WTC11 (cell line): ENCODE data around the gene EBLN2. TPM values are rescaled to one million over a fixed set of nuclear protein-coding genes. Genes with fewer than 3 reads are reported as not detected.

Experiments
- ATAC-seq: fragments of 200-7000 bp; cut with Tn5 transposase; 2 replicates; pipeline ENCODE4 v1.10.0; 2021; ENCODE audit warnings: mild to moderate bottlenecking, moderate library complexity
- CTCF ChIA-PET: fragments of 300-600 bp; sonication (Branson Sonifier 250); formaldehyde crosslinking; loops from one replicate; lab custom pipeline; 2021; ENCODE audit warnings: antibody characterized with exemption; lab: Charles Lee
- POLR2A ChIA-PET: fragments of 350-600 bp; sonication (Branson Sonifier 250); formaldehyde crosslinking; loops from one replicate; lab custom pipeline; 2021; ENCODE audit warnings: antibody characterized with exemption; lab: Charles Lee
- DNase-seq: peaks from one replicate; pipeline ENCODE4 v3.0.0; 2021; ENCODE audit warnings: low spot score
- H3K27ac Mint-ChIP-seq: 2 replicates; pipeline ENCODE4 v1.8.0; 2021; ENCODE audit warnings: mixed read lengths
- H3K27me3 Mint-ChIP-seq: 2 replicates; pipeline ENCODE4 v1.8.0; 2021; ENCODE audit warnings: low read depth, mild to moderate bottlenecking, moderate library complexity, mixed read lengths
- H3K36me3 Mint-ChIP-seq: 2 replicates; pipeline ENCODE4 v1.8.0; 2021; ENCODE audit warnings: mixed read lengths
- H3K4me1 Mint-ChIP-seq: 2 replicates; pipeline ENCODE4 v1.8.0; 2022; ENCODE audit warnings: mixed read lengths
- H3K4me3 Mint-ChIP-seq: 2 replicates; pipeline ENCODE4 v1.8.0; 2021; ENCODE audit warnings: mild to moderate bottlenecking, moderate library complexity, mixed read lengths
- H3K9me3 Mint-ChIP-seq: 2 replicates; pipeline ENCODE4 v1.8.0; 2021; ENCODE audit warnings: mixed read lengths
- ATF3 ChIP-seq: sonication (generic); formaldehyde crosslinking; conservative IDR thresholded peaks from 2 replicates; pipeline ENCODE4 v1.8.1; 2022; ENCODE audit warnings: mild to moderate bottlenecking, missing genetic modification reagents
- ATF6 ChIP-seq: sonication (generic); formaldehyde crosslinking; IDR thresholded peaks from 2 replicates; pipeline ENCODE4 v1.8.1; 2023; ENCODE audit warnings: mild to moderate bottlenecking, missing genetic modification reagents
- CREB1 ChIP-seq: sonication (generic); formaldehyde crosslinking; IDR thresholded peaks from 2 replicates; pipeline ENCODE4 v1.8.0; 2023; ENCODE audit warnings: mild to moderate bottlenecking, missing genetic modification reagents
- ELF4 ChIP-seq: sonication (generic); formaldehyde crosslinking; IDR thresholded peaks from 2 replicates; pipeline ENCODE4 v1.8.1; 2022; ENCODE audit warnings: low read depth, mild to moderate bottlenecking, moderate library complexity, missing genetic modification reagents
- ESRRA ChIP-seq: sonication (generic); formaldehyde crosslinking; IDR thresholded peaks from 2 replicates; pipeline ENCODE4 v1.8.1; 2022; ENCODE audit warnings: mild to moderate bottlenecking, missing genetic modification reagents, borderline replicate concordance
- ETV6 ChIP-seq: sonication (generic); formaldehyde crosslinking; IDR thresholded peaks from 2 replicates; pipeline ENCODE4 v1.8.1; 2022; ENCODE audit warnings: mild to moderate bottlenecking, missing genetic modification reagents
- FOXK1 ChIP-seq: sonication (generic); formaldehyde crosslinking; IDR thresholded peaks from 2 replicates; pipeline ENCODE4 v1.8.0; 2022; ENCODE audit warnings: mild to moderate bottlenecking, moderate library complexity, missing genetic modification reagents
- GTF2I ChIP-seq: fragments of 250-450 bp; sonication (Bioruptor Pico); conservative IDR thresholded peaks from 2 replicates; pipeline ENCODE4 v1.4.0; 2021; ENCODE audit warnings: mild to moderate bottlenecking
- IRF1 ChIP-seq: sonication (generic); formaldehyde crosslinking; IDR thresholded peaks from 2 replicates; pipeline ENCODE4 v1.8.0; 2023; ENCODE audit warnings: missing genetic modification reagents
- MYBL2 ChIP-seq: sonication (generic); formaldehyde crosslinking; IDR thresholded peaks from 2 replicates; pipeline ENCODE4 v1.8.1; 2023; ENCODE audit warnings: mild to moderate bottlenecking, moderate library complexity, missing genetic modification reagents
- NR3C1 ChIP-seq: sonication (generic); formaldehyde crosslinking; conservative IDR thresholded peaks from 2 replicates; pipeline ENCODE4 v1.8.1; 2023; ENCODE audit warnings: low read depth, mild to moderate bottlenecking, missing genetic modification reagents
- RORB ChIP-seq: fragments of 250-450 bp; sonication (Bioruptor Pico); IDR thresholded peaks from 2 replicates; pipeline ENCODE4 v1.9.0; 2021; ENCODE audit warnings: mild to moderate bottlenecking
- SOX15 ChIP-seq: fragments of 250-450 bp; sonication (Bioruptor Pico); IDR thresholded peaks from 2 replicates; pipeline ENCODE4 v1.9.0; 2021; ENCODE audit warnings: mild to moderate bottlenecking
- STAT6 ChIP-seq: sonication (generic); formaldehyde crosslinking; conservative IDR thresholded peaks from 2 replicates; pipeline ENCODE4 v1.8.1; 2023; ENCODE audit warnings: mild to moderate bottlenecking, low read depth, missing genetic modification reagents, moderate library complexity
- TCF7 ChIP-seq: sonication (generic); formaldehyde crosslinking; IDR thresholded peaks from 2 replicates; pipeline ENCODE4 v1.8.0; 2022; ENCODE audit warnings: mild to moderate bottlenecking, low read depth, missing genetic modification reagents, moderate library complexity
- TEAD4 ChIP-seq: sonication (generic); formaldehyde crosslinking; IDR thresholded peaks from 2 replicates; pipeline ENCODE4 v1.8.0; 2022; ENCODE audit warnings: mild to moderate bottlenecking, missing genetic modification reagents
- TP53 ChIP-seq: sonication (generic); formaldehyde crosslinking; IDR thresholded peaks from 2 replicates; pipeline ENCODE4 v1.8.1; 2023; ENCODE audit warnings: mild to moderate bottlenecking, missing genetic modification reagents
- ZMAT4 ChIP-seq: fragments of 250-450 bp; sonication (Bioruptor Pico); IDR thresholded peaks from 2 replicates; pipeline ENCODE4 v1.9.0; 2021; ENCODE audit warnings: mild to moderate bottlenecking
- ZNF263 ChIP-seq: sonication (generic); formaldehyde crosslinking; IDR thresholded peaks from 2 replicates; pipeline ENCODE4 v1.8.1; 2022; ENCODE audit warnings: low read depth, mild to moderate bottlenecking, moderate library complexity, missing genetic modification reagents
- ZNF281 ChIP-seq: sonication (generic); formaldehyde crosslinking; IDR thresholded peaks from 2 replicates; pipeline ENCODE4 v1.8.0; 2023; ENCODE audit warnings: mild to moderate bottlenecking, missing genetic modification reagents
- ZNF317 ChIP-seq: sonication (generic); formaldehyde crosslinking; IDR thresholded peaks from 2 replicates; pipeline ENCODE4 v1.8.1; 2023; ENCODE audit warnings: low read depth, mild to moderate bottlenecking, moderate library complexity, missing genetic modification reagents, borderline replicate concordance
- ZNF416 ChIP-seq: fragments of 250-450 bp; sonication (Bioruptor Pico); IDR thresholded peaks from 2 replicates; pipeline ENCODE4 v1.9.0; 2021; ENCODE audit warnings: mild to moderate bottlenecking, inconsistent platforms
- ZNF423 ChIP-seq: fragments of 250-450 bp; sonication (Bioruptor Pico); IDR thresholded peaks from 2 replicates; pipeline ENCODE4 v2.1.2; 2022; ENCODE audit warnings: mild to moderate bottlenecking, moderate library complexity
- ZNF671 ChIP-seq: fragments of 250-450 bp; sonication (Bioruptor Pico); IDR thresholded peaks from 2 replicates; pipeline ENCODE4 v1.8.0; 2021; ENCODE audit warnings: mild to moderate bottlenecking
- total RNA-seq: library from RNA; stranded (reverse); gene quantifications from 3 replicates; pipeline ENCODE4 v1.2.3, GENCODE V29; 2021

EBLN2 gene
- total RNA-seq, 1 experiment from 2014 or later: 4.3 TPM

GRCh38 chr3:73043414-73043813, 18.0 kb upstream of the EBLN2 start:
- Mint-ChIP-seq H3K27ac (peak overlapping the region; percentile 9; the same call in 1 of the 2 replicates), H3K9me3 (no peaks in the 10 kb centered on the region), H3K4me3 (no peak overlapping the region), H3K4me1 (peaks cover 80% of the 10 kb centered on the region), H3K27me3 (no peaks in the 10 kb centered on the region), H3K36me3 (peaks cover 4% of the 10 kb centered on the region)
- ChIA-PET POLR2A (interaction anchor here (0.6 kb wide), 1 partner anchor 143 kb away, joined by 5 read pairs; no protein-coding TSS in a partner anchor), CTCF (no interaction called here)
- ATAC-seq: no peak
- DNase-seq: no peak
- TF ChIP-seq MYBL2 (CRISPR knock-in tag) (no peak), ZNF423 (CRISPR knock-in tag) (no peak), FOXK1 (CRISPR knock-in tag) (no peak), RORB (CRISPR knock-in tag) (no peak), GTF2I (CRISPR knock-in tag) (no peak), ATF6 (CRISPR knock-in tag) (no peak), ELF4 (no peak), ZNF317 (no peak), ESRRA (CRISPR knock-in tag) (no peak), ETV6 (CRISPR knock-in tag) (no peak), NR3C1 (no peak)
- TF ChIP-seq, all 79 proteins: peak for 0

GRCh38 chr3:73045391-73045790, 16.1 kb upstream of the EBLN2 start:
- CTCF ChIA-PET: interaction anchor here (0.6 to 2.2 kb wide), 2 partner anchors 11 to 92 kb away, joined by 4 to 5 read pairs; no protein-coding TSS in a partner anchor
- Mint-ChIP-seq H3K27ac (peak overlapping the region; percentile 58; the same call in 1 of the 2 replicates), H3K4me1 (peaks cover 68% of the 10 kb centered on the region), H3K36me3 (peaks cover 11% of the 10 kb centered on the region), H3K4me3 (no peak overlapping the region)
- POLR2A ChIA-PET: interaction anchor here (0.5 to 0.7 kb wide), 4 partner anchors 25 to 1303 kb away, joined by 3 to 5 read pairs (median 3); no protein-coding TSS in a partner anchor
- peak; percentile 34; the same call in 1 of the 2 replicates for ATAC-seq
- TF ChIP-seq ZNF416 (no peak), CREB1 (CRISPR knock-in tag) (no peak), ZNF281 (CRISPR knock-in tag) (no peak), IRF1 (CRISPR knock-in tag) (no peak), SOX15 (CRISPR knock-in tag) (no peak), STAT6 (CRISPR knock-in tag) (no peak), TP53 (CRISPR knock-in tag) (no peak), TEAD4 (CRISPR knock-in tag) (no peak), TCF7 (CRISPR knock-in tag) (no peak), ZMAT4 (CRISPR knock-in tag) (no peak), ATF3 (CRISPR knock-in tag) (no peak), ZNF671 (no peak), ZNF263 (CRISPR knock-in tag) (no peak)
- TF ChIP-seq, all 79 proteins: peak for 0
- H3K9me3 Mint-ChIP-seq: no peaks in the 10 kb centered on the region
- DNase-seq: no peak
- no peaks in the 10 kb centered on the region for H3K27me3 Mint-ChIP-seq
